GM12878 (cell line): ENCODE results near the gene VCAM1. TPM values are rescaled to one million over a fixed set of nuclear protein-coding genes. Genes with fewer than 3 reads are reported as not detected.

ENCODE experiments used
- ATAC-seq: fragments of 200-7000 bp; cut with Tn5 transposase; 3 replicates; pipeline ENCODE4 v1.9.1; 2020; ENCODE audit warnings: mild to moderate bottlenecking, moderate library complexity
- BruUV-seq: library from RNA; stranded (reverse); fragments of 400-500 nt; replicated peaks from 2 replicates; lab custom pipeline; 2021; lab: Mats Ljungman, UMichigan
- CTCF ChIA-PET: fragments of 300-600 bp; sonication (Branson Sonifier 250); formaldehyde crosslinking; extraction: SDS; loops from one replicate; lab custom pipeline; 2021; ENCODE audit warnings: inconsistent platforms; lab: Yijun Ruan, JAX
- POLR2A ChIA-PET: fragments of 350-600 bp; formaldehyde crosslinking; extraction: SDS; loops from one replicate; lab custom pipeline; 2021; ENCODE audit warnings: inconsistent platforms; lab: Charles Lee
- RAD21 ChIA-PET: fragments of 300-600 bp; sonication (Branson Sonifier 250); formaldehyde crosslinking; loops from one replicate; lab custom pipeline; 2023; ENCODE audit warnings: antibody characterized with exemption; ENCODE audit not compliant: unreplicated experiment; lab: Charles Lee
- SMC1A ChIA-PET: fragments of 300-600 bp; sonication (Branson Sonifier 250); formaldehyde crosslinking; loops from one replicate; lab custom pipeline; 2023; ENCODE audit not compliant: unreplicated experiment, uncharacterized antibody; lab: Charles Lee
- DNase-seq: peaks from one replicate; pipeline ENCODE4 v3.0.0-alpha.2; 2011; ENCODE audit warnings: low read depth, low spot score
- FAIRE-seq: peaks from 3 replicates; lab custom pipeline; 2011; peaks lifted over from hg19 to GRCh38; lab: Jason Lieb, UNC
- H2AFZ ChIP-seq: 2 replicates; pipeline ENCODE4 v1.6.0; 2011; ENCODE audit warnings: low read depth, low read length, control low read depth; ENCODE audit not compliant: control insufficient read depth
- H3K27ac ChIP-seq: 2 replicates; pipeline ENCODE4 v1.5.1; 2011; ENCODE audit warnings: control low read depth; ENCODE audit not compliant: control insufficient read depth, insufficient read depth
- H3K27me3 ChIP-seq, 2 experiments: replicated peaks in 1 of 2; 2 replicates each; pipeline versions ENCODE4 v1.6.0 to v1.6.1; 2011; ENCODE audit warnings: low read length in 1 of 2; ENCODE audit not compliant: control insufficient read depth in 2 of 2, insufficient read depth in 2 of 2
- H3K36me3 ChIP-seq, 2 experiments: 2 replicates each; pipeline ENCODE4 v1.5.1; 2011; ENCODE audit warnings: low read length in 1 of 2; ENCODE audit not compliant: control insufficient read depth in 2 of 2, insufficient read depth in 2 of 2
- H3K4me1 ChIP-seq: 2 replicates; pipeline ENCODE4 v1.6.1; 2011; ENCODE audit warnings: mild to moderate bottlenecking, low read length, moderate library complexity, mixed read lengths; ENCODE audit not compliant: control insufficient read depth, insufficient read depth
- H3K4me2 ChIP-seq: 2 replicates; pipeline ENCODE4 v1.6.0; 2011; ENCODE audit warnings: control low read depth; ENCODE audit not compliant: control insufficient read depth, insufficient read depth
- H3K4me3 ChIP-seq: fragments of 200-600 bp; sonication (generic); 2 replicates; pipeline ENCODE4 v1.5.1; 2016
- H3K79me2 ChIP-seq: 2 replicates; pipeline ENCODE4 v1.6.0; 2011; ENCODE audit warnings: low read length; ENCODE audit not compliant: control insufficient read depth, insufficient read depth
- H3K9ac ChIP-seq: 2 replicates; pipeline ENCODE4 v1.8.0; 2011; ENCODE audit warnings: low read length, control low read depth, mixed read lengths; ENCODE audit not compliant: control insufficient read depth, insufficient read depth
- H3K9me3 ChIP-seq: replicated peaks from 3 replicates; pipeline ENCODE4 v1.5.1; 2011; ENCODE audit warnings: mild to moderate bottlenecking, low read length; ENCODE audit not compliant: control insufficient read depth, insufficient read depth
- H4K20me1 ChIP-seq: 2 replicates; pipeline ENCODE4 v1.6.0; 2011; ENCODE audit not compliant: control insufficient read depth, insufficient read depth
- BACH1 ChIP-seq: fragments of 450-650 bp; IDR thresholded peaks from 2 replicates; pipeline ENCODE4 v1.6.1; 2017; ENCODE audit warnings: mild to moderate bottlenecking, borderline replicate concordance
- CEBPZ ChIP-seq: fragments of 150-350 bp; IDR thresholded peaks from 2 replicates; pipeline ENCODE4 v1.6.1; 2016; ENCODE audit warnings: low read depth, low read length
- E2F4 ChIP-seq: IDR thresholded peaks from 2 replicates; pipeline ENCODE4 v1.6.1; 2012; ENCODE audit warnings: low read depth, low read length, improper control_type of control experiment
- FOS ChIP-seq: IDR thresholded peaks from 3 replicates; pipeline ENCODE4 v1.6.1; 2011; ENCODE audit warnings: borderline replicate concordance; ENCODE audit not compliant: insufficient read length; ENCODE audit errors: extremely low read depth
- FOXK2 ChIP-seq: fragments of 450-650 bp; IDR thresholded peaks from 2 replicates; pipeline ENCODE4 v1.6.1; 2017; ENCODE audit warnings: mild to moderate bottlenecking, moderate library complexity
- HCFC1 ChIP-seq: fragments of 150-350 bp; IDR thresholded peaks from 2 replicates; pipeline ENCODE4 v1.6.1; 2014; ENCODE audit warnings: low read length
- KDM1A ChIP-seq: fragments of 200-600 bp; sonication (generic); IDR thresholded peaks from 2 replicates; pipeline ENCODE4 v1.6.1; 2016; ENCODE audit warnings: borderline replicate concordance
- NFYA ChIP-seq: IDR thresholded peaks from 2 replicates; pipeline ENCODE4 v1.6.1; 2011; ENCODE audit warnings: low read depth, mild to moderate bottlenecking, low read length, improper control_type of control experiment, borderline replicate concordance
- NR2C1 ChIP-seq: fragments of 450-650 bp; IDR thresholded peaks from 2 replicates; pipeline ENCODE4 v1.6.1; 2017; ENCODE audit warnings: antibody characterized with exemption, mild to moderate bottlenecking, moderate library complexity
- SUPT20H ChIP-seq: IDR thresholded peaks from 2 replicates; pipeline ENCODE4 v1.6.1; 2011; ENCODE audit warnings: low read depth, mild to moderate bottlenecking, low read length, moderate library complexity, borderline replicate concordance; ENCODE audit not compliant: control insufficient read depth
- TARDBP ChIP-seq: IDR thresholded peaks from 2 replicates; pipeline ENCODE4 v1.6.1; 2016; ENCODE audit warnings: borderline replicate concordance
- TCF12 ChIP-seq: IDR thresholded peaks from 2 replicates; pipeline ENCODE4 v1.6.1; 2011; ENCODE audit warnings: low read depth, mild to moderate bottlenecking, low read length
- ZNF217 ChIP-seq: fragments of 450-650 bp; IDR thresholded peaks from 2 replicates; pipeline ENCODE4 v1.6.1; 2017; ENCODE audit warnings: antibody characterized with exemption, mild to moderate bottlenecking
- ZNF384 ChIP-seq: IDR thresholded peaks from 2 replicates; pipeline ENCODE4 v1.6.1; 2012; ENCODE audit warnings: low read depth, mild to moderate bottlenecking, low read length, improper control_type of control experiment, borderline replicate concordance
- WGBS: methylation state at CpG from one replicate; pipeline ENCODE4 v1.1.6; 2016; ENCODE audit warnings: low lambda C conversion rate; ENCODE audit not compliant: insufficient replicate concordance, insufficient coverage; ENCODE audit errors: missing lambda C conversion rate; 5-methylcytosine and 5-hydroxymethylcytosine counted together
- in situ Hi-C: fragments of 300-500 bp; cut with MboI; formaldehyde crosslinking; loops from 9 replicates; pipeline ENCODE4 v1.14.3; 2018; ENCODE audit warnings: mixed read lengths
- intact Hi-C: fragments of 100-400 bp; cut with micrococcal nuclease; formaldehyde crosslinking; loops from one replicate; pipeline ENCODE4 v1.14.2; 2022; ENCODE audit not compliant: unreplicated experiment
- polyA plus RNA-seq, 11 experiments: library from polyadenylated mRNA; depleted of rRNA in 4 of 11; unstranded in 6 of 11; stranded (reverse) in 5 of 11; fragments of >200 nt; fragmentation: Nextera tagmentation in 4 of 11; fragmentation: Illumina TruSeq in 1 of 11; extraction: Ambion mirVana in 4 of 11; extraction: Trizol in 1 of 11; gene quantifications; 1 replicate in 1 of 11; 2 replicates in 10 of 11; pipeline versions ENCODE4 v1.2.1 to v1.2.3, GENCODE V29; 2011 to 2016; ENCODE audit warnings: inconsistent platforms in 2 of 11, missing spikeins in 2 of 11, low read depth in 1 of 11
- total RNA-seq, 4 experiments: library from RNA; depleted of rRNA in 3 of 4; stranded (reverse); fragments of >200 nt in 3 of 4; fragmentation: Illumina TruSeq in 1 of 4; extraction: Trizol in 1 of 4; gene quantifications; 2 replicates each; pipeline versions ENCODE4 v1.2.1 to v1.2.3, GENCODE V29; 2013 to 2021
- TF ChIP-seq, protein P1 (sequence below): fragments of 450-650 bp; formaldehyde crosslinking; IDR thresholded peaks from 2 replicates; pipeline ENCODE4 v1.4.0; 2020; ENCODE audit warnings: mild to moderate bottlenecking, moderate library complexity

VCAM1 gene
- total and polyA plus RNA-seq, 10 of the 15 experiments (the other 5 are each of a cell fraction or from before 2014, with no cell fraction given): 5.0 to 13.6 (median 7.4) TPM

DNA sequence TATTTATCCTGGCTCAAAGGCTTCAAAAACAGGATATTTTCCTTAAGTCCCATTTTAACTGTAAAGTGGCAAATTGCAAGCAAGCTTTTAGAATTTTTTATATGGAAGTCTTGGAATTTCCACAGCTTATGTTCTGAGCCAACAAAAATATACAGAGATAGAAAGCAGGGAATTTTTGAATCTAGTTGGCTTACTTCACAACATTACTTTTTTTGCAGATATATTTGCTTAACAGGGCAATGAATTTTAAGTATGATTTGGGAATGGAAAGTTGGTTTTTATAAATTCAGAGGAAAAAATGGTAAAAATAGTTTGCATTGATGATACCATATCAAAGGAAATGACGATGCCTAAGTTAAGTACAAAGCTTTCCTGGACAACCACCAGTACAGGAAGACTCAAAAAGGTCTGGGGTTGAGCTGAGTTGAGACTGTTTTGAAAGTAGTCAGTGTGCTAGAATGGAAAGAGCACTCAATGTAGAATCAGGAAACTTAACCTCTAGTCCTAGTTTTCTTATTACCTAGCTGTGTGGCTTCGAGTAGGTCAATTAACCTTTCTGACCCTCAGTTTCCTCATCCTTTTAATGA lies 11.0 kb upstream of the VCAM1 start:
- H3K9me3 ChIP-seq: no peaks in the 10 kb centered on the region
- H4K20me1 ChIP-seq: no peaks in the 10 kb centered on the region
- no peak for FAIRE-seq
- no peak overlapping the region for H2AFZ ChIP-seq
- no peaks in the 10 kb centered on the region for H3K36me3 ChIP-seq
- no peak for ATAC-seq
- no peak overlapping the region for H3K4me3 ChIP-seq
- no TSS peak for BruUV-seq
- ChIA-PET CTCF (interaction anchor here (1.0 kb wide), 1 partner anchor 14 kb away, joined by 3 read pairs; no protein-coding TSS in a partner anchor), SMC1A (interaction anchor here (1.0 kb wide), 1 partner anchor 9 kb away, joined by 3 read pairs; no protein-coding TSS in a partner anchor), POLR2A (no interaction called here), RAD21 (interaction anchor here (0.6 kb wide), 1 partner anchor 13 kb away, joined by 3 read pairs; no protein-coding TSS in a partner anchor)
- DNase-seq: no peak
- no peak overlapping the region for H3K27ac ChIP-seq
- WGBS: 11% methylated on average over 2 of the region's 2 CpGs
- no peaks in the 10 kb centered on the region for H3K4me1 ChIP-seq
- intact Hi-C loops (no loop called here), in situ Hi-C loops (no loop called here)
- H3K4me2 ChIP-seq: no peak overlapping the region
- H3K79me2 ChIP-seq: no peaks in the 10 kb centered on the region
- H3K9ac ChIP-seq: no peak overlapping the region
- H3K27me3 ChIP-seq: no peaks in the 10 kb centered on the region
- TF ChIP-seq ZNF217 (no peak), ZNF384 (no peak), SUPT20H (no peak), BACH1 (no peak), E2F4 (no peak), FOS (no peak), KDM1A (no peak), TARDBP (no peak), NR2C1 (no peak), CEBPZ (no peak), TCF12 (no peak), NFYA (no peak), HCFC1 (no peak), FOXK2 (no peak)
- TF ChIP-seq, protein P1, sequence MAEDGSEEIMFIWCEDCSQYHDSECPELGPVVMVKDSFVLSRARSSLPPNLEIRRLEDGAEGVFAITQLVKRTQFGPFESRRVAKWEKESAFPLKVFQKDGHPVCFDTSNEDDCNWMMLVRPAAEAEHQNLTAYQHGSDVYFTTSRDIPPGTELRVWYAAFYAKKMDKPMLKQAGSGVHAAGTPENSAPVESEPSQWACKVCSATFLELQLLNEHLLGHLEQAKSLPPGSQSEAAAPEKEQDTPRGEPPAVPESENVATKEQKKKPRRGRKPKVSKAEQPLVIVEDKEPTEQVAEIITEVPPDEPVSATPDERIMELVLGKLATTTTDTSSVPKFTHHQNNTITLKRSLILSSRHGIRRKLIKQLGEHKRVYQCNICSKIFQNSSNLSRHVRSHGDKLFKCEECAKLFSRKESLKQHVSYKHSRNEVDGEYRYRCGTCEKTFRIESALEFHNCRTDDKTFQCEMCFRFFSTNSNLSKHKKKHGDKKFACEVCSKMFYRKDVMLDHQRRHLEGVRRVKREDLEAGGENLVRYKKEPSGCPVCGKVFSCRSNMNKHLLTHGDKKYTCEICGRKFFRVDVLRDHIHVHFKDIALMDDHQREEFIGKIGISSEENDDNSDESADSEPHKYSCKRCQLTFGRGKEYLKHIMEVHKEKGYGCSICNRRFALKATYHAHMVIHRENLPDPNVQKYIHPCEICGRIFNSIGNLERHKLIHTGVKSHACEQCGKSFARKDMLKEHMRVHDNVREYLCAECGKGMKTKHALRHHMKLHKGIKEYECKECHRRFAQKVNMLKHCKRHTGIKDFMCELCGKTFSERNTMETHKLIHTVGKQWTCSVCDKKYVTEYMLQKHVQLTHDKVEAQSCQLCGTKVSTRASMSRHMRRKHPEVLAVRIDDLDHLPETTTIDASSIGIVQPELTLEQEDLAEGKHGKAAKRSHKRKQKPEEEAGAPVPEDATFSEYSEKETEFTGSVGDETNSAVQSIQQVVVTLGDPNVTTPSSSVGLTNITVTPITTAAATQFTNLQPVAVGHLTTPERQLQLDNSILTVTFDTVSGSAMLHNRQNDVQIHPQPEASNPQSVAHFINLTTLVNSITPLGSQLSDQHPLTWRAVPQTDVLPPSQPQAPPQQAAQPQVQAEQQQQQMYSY (CRISPR knock-in tag): no peak
